Stimulated activated CD4-positive, alpha-beta T cell treated with anti-CD3 and anti-CD28 coated beads, Interleukin-2, amount 100 ng/mL, for 24 hours (primary cell): Measurements from ENCODE around the gene ERBB4.

Experiments used
- DNase-seq, 2 donors: peaks; one replicate each; pipeline ENCODE4 v3.0.0-alpha.2; 2020

ERBB4 gene

DNA sequence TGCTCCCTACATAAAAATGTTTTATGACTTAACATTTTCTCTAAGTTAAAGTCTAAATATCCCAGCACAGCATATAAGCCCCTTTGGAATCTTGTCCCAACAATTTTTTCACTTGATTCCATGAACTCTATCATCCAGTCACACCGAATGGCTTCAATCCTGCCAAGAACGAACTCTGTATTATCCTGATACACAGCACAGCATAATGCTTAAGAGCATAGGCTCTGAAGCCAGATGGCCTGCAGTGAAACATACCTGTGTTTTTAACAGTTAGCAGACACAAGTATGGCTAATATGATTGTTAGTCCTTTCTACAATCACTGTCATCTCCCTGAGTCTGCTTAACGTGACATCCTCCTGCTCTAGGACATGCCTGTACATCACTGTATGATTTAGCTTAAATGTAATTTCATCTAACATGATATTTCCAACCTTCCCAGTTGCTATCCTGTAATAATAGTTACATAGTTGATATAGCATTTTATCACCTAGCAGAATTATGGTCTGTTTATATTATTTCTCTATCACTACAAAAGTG, 669.5 kb downstream of the ERBB4 start:
- DNase-seq = no peak

DNA sequence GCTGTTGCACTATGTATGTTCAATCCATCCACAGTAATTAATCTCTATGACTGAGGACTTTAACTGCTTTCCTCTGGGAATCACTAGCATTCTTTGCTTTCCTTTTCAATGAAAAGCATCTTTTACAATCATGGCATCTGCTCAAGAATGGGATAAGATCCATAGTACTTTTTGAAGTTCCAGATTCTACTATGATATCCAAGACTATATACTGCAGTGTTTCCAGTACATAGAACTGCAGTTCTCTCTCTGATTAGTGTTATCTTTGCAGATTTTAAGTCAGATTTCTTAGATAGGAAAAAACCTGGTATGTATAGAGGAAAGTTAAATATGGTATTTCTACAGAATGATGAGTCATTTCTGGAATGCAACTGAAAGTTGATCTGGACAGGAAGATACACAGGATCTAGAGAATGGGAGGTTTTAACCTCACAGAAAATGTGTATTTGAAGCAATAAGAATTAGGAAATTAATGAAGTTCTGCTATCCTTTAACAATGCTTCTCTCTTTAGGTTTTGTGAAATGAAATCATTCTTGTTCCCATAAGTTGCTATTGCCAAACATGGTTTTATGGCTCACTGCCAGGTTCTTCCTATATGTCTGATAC, 670.7 kb downstream of the ERBB4 start:
- no peak for DNase-seq

DNA sequence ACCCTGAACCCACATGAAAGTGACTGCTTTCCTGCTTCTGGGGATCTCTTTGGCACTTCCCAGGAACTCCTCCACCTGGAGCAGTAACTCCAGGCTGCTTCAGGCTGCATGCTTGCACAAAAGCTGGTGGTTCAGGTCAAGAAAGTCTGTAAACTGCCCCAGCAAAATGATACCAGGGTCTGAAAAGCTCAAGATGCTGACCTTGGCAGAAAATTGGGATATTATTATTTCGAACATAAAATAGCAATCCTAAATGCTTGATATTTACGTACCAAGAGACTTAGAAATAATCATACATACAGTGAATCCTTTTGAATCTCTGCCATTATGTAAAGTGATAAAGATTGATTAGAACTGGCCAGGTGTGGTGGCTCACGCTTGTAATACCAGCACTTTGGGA, 674.3 kb downstream of the ERBB4 start:
- DNase-seq = no peak

GRCh38 chr2:211860224-211860623, 678.4 kb downstream of the ERBB4 start:
- DNase-seq = no peak

DNA sequence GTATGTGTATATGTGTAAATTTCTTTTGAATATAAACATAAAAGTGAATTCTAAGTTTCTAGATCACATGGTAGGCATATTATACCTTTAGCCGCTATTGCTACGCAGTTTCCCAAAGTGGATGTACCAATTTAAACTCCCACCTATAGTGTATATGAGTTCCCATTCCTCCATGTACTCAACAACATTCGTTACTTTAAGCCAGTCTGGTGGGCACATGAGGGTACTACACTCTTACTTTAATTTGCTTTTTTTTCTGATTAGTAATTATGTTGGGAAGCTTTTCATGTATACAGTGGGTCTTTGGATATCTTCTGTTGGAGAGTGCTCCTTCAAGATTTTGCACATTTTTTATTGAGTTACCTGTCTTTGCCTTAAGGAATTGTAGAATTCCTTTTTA, 683.8 kb downstream of the ERBB4 start:
- no peak for DNase-seq

GRCh38 chr2:211846714-211847113, 691.9 kb downstream of the ERBB4 start:
- DNase-seq = no peak

DNA sequence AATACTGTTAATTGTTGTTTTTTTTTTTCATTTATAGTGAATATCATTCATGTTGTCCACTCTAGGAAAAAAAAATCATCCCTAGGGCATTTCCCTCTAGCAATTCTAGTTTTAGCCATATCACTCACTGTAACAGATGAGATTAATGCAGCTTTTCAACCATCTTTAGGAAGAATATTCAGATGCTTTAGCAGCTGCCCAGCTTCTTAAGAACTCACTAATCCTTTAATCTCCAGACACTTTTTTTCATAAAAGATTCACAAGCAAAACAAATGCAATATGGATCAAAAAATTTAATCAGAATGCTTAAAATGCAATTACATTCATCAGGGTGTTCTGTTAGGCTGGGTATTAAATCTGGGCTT, 692.6 kb downstream of the ERBB4 start:
- DNase-seq = no peak

DNA sequence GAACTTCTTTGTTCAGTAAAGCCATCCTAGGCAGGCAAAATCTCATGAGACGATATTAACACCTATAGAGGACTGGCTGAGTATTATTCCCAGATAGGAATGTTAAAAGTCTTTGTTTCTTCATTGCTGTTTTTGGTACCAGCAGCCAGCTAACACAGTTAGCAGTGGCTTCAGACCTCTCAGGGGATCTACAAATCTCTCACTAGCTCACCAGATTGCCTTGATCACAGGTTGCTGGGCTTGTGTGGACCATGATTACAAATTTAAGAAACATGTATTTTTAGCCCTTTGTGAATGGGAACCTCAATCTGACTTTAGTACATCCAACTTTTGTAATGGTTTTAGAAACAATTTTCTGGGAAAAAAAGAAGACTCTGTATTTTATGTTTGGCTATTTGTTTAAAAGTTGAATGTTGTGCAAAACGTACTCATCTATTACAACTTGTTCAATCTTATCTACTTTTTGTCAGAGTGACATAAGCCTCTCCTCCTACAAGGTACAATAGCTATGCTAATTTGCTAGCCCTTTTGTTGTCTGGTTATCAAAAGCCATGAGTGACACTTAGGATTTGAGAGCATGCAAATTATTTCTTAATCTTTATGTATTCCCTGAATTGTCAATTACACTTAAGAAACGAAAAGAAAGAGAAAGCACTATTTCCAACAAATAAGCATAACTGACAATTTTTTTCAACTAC, 693.1 kb downstream of the ERBB4 start:
- no peak for DNase-seq

GRCh38 chr2:211837706-211838105, 700.9 kb downstream of the ERBB4 start:
- no peak for DNase-seq

DNA sequence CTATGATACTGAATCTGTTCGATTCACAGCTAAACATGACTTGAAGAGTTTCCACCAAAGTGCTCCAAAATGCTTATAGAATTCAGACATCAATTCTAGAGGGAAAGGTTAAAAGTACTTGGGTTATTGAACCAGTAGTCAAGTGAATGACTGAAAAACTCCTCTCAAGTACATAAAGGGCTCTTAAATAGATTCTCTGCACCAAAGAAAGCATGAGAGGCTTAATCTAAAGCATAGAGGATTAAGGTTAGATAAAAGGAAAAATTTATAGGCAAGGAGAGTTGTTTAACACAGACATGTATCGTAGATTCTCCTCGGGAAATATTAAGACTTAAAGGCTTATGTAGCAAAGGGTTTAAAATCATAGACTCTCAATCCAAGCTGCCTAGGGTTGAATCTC, 701.4 kb downstream of the ERBB4 start:
- no peak for DNase-seq

DNA sequence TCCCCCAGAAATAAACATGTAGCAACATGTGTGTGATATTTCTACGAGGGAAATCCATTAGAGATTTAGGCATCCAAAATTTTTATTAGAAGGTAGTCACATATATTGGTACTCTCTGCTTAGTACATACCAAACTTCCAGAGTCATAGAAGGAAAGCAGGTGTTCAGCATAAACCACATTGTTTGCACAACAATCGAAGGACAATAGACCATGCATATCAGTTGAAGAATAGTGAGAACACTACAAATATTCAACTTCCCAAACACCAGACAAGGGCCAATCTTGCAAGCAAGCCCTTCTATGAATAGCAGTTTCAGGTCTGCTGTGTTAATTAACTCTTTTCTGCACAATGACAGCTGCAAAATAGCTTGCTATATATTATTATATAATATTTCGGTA, 702.2 kb downstream of the ERBB4 start:
- DNase-seq = no peak

DNA sequence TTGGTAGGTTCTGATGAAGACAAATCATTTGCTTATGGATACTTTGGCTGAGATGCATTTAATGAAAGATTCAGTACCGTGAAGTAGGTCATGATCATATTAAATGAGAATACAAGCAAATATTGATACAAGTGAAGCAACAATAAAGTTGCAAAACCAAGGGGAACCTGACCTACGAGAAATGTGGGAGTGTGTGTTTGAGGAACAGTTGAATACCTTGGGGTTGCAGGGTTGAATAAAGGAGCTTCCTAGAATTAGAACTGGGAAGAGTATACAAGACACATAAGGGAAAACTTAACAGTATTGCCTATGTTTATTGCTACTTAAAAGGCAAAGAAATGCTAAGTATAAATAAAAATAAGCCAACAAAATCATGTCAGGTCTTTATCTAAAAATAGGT, 702.9 kb downstream of the ERBB4 start:
- no peak for DNase-seq

DNA sequence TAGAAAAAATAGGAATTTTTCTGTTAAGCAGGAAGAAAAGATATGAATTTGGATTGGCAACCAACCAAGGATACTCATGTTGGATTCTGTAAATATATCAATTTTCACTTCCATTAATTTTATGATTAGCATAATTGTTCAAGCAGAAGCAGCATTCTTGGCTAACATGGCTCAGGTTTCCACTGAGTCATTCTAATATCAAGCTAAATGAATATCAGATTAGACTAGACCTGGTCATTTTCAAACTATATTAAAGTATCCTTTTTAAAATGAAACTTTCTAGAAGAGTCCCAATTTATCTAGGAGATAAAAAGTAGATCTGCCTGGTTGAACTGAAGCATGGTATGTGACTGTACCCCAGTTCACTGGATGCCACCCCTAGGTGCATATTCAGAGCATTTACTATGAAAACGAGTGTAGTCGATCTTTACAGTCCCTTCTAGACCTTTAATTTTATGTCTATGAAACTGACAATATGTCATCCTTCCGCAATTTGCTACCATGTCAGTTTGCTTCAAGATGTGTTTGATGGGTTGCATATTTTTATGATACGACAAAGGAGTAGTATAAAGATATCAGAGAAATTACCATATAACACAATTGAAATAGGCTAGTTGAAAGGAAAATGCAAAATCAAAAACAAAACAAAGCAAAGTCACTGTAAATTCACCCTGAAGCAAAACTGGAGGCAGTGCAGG, 704.9 kb downstream of the ERBB4 start:
- no peak for DNase-seq

DNA sequence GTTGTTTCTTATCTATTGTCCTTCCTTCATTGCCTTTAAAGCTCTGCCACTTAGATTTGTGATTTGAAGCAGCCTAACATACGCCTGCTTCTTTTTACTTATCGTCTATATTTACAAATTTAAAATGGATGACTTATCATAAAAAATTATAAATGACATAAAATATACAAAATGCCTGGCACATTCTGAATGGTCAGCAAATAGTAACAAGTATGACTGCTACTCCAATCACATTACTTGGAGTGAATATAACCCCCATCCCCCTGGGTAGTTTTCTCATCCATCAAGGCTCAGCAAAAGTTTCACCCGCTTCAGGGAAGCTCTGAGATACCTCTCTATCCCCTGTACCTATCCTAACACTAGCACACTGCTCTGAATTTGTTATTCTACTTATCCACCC, 708.9 kb downstream of the ERBB4 start:
- DNase-seq = no peak

DNA sequence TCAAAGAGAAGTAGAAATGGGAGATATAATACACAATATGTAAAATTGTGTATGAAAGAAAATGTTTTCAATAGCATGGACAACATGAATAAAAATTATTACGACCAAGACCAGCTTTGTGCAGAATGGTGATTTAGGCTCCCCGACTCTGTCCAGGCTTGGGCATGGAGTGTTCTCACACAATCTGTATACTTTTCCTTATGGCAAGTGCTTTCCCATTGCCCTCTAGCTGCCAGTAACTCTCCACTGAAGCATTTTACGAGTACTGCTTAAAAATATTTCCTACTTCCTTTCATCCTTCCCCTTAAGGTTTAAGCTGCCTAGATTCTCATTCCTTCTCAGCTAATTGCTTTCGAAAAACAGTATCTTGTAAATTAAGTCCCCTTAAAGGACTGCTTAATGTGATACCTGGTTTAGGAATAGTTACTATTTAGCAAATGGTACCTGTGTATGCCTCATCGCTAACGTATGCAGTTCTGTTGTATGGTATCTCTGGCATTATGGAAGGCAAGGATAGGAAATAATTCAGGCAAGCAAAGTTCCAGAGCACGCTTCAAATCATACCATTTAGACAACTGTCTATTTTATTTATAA, 714.6 kb downstream of the ERBB4 start:
- DNase-seq = no peak

GRCh38 chr2:211822686-211823335, 715.8 kb downstream of the ERBB4 start:
- DNase-seq = no peak

- DNase-seq = no peak
These were observed 721.8 kb downstream of the ERBB4 start for GRCh38 chr2:211816754-211817153.

GRCh38 chr2:211812587-211812986, 726.0 kb downstream of the ERBB4 start:
- DNase-seq = no peak

GRCh38 chr2:211802666-211803065, 735.9 kb downstream of the ERBB4 start:
- no peak for DNase-seq

- no peak for DNase-seq
These were observed 738.6 kb downstream of the ERBB4 start for GRCh38 chr2:211800001-211800400.

- DNase-seq = no peak
These were observed 739.7 kb downstream of the ERBB4 start for GRCh38 chr2:211798868-211799267.

DNA sequence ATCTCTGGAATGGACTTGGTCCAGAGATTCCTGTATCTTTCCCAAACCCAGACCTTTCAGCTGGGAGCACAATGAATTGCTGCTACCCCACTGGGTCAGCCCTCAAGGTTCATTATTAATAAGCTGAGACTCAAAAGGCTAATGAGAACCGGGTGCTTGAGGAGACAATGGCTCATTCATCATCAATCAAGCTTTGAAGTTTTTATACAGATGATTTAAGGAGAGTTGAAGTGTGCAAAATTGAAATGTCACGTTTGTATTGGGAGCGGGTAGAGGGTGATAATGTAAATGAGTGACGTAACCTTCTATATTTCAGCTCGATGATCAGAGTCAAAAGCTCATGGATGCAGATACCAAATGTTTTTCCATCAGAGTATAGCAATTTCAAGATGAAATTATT, 744.9 kb downstream of the ERBB4 start:
- DNase-seq = no peak

DNA sequence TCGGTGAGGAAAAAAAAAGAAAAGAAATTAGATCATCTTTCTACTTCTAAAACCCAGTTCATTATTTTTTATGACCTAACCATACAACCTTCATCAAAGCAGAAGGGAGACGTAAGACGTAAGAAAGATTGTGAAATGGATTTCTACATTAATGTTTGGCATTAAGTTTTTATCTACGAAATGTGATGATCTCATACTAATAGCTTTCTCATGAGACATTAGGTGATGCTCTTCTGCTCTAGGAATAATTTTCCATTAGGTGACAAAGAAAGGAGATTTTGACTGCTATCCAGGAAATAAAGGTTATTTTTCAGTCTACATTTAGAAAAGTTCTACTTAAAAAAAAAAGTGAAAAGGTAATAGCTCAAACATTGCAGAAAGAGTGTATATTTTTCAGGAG, 748.6 kb downstream of the ERBB4 start:
- DNase-seq = no peak
